Measurements from ENCODE around the gene DBN1.

DNA sequence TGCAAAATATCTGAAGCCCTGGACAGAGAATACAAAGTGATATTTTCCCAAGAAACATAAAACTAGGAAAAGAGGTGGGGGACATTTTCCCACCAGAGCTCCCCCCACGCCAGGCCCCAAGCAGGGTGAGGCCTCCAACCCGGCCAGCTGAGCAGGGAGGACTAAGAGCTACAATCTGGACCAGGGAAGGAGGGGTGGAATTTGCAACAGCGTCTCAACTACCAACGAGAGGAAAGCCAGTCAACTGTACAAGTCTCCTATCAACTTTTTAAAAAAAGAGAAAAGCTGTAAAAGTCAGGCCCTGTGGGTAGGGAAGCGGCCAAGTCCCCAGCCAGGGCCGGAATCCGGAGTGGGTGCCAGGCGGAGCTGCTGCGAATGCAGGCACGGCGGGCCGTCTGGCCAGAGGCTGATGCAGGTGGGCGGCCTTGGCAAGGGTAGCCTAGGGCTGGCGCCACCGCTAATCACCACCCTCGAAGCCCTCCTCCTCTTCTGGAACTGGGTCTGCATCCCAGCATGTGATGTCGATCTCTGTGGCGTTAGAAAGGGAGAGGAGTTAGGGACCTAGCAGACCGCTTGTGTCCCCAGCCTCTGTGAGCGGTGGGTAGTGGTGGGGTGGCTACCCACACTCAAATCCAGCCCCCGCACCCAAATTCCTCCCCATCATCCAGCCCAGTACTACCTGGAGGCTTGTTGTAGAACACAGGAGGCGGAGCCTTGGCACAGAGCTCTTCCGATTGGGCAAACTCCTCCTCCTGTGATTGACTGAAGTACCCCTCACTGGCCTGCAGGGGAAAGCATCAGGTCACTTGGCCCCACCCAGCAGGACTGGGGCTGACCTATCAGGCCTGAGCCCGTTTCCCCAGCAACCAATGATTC lies 16.2 kb downstream of the DBN1 start:
- TF ChIP-seq, protein P1, sequence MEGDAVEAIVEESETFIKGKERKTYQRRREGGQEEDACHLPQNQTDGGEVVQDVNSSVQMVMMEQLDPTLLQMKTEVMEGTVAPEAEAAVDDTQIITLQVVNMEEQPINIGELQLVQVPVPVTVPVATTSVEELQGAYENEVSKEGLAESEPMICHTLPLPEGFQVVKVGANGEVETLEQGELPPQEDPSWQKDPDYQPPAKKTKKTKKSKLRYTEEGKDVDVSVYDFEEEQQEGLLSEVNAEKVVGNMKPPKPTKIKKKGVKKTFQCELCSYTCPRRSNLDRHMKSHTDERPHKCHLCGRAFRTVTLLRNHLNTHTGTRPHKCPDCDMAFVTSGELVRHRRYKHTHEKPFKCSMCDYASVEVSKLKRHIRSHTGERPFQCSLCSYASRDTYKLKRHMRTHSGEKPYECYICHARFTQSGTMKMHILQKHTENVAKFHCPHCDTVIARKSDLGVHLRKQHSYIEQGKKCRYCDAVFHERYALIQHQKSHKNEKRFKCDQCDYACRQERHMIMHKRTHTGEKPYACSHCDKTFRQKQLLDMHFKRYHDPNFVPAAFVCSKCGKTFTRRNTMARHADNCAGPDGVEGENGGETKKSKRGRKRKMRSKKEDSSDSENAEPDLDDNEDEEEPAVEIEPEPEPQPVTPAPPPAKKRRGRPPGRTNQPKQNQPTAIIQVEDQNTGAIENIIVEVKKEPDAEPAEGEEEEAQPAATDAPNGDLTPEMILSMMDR (IDR thresholded peaks at IDR 0.05), result peak; percentile 55 to 75 (median 62)
- no peak for TF ChIP-seq POLR2A (IDR thresholded peaks at IDR 0.05)

All from transverse colon (tissue), 3 donors.